ENCODE measurements around the gene ADAMTS18. TPM values are rescaled to one million over a fixed set of nuclear protein-coding genes. Genes with fewer than 3 reads are reported as not detected.

ADAMTS18 gene
- total RNA-seq, 1 experiment from 2014 or later: not detected

GRCh38 chr16:77327717-77328116, 107.1 kb downstream of the ADAMTS18 start:
- ChIA-PET POLR2A (ENCODE audit: low non-redundant PET) (no interaction called here), CTCF (no interaction called here)
- Histone ChIP-seq H3K4me3 (ENCODE audit: low read depth, low read length, poor library complexity, severe bottlenecking) (no peak overlapping the region), H3K27ac (ENCODE audit: low read depth, low read length, poor library complexity, severe bottlenecking) (no peak overlapping the region), H3K4me1 (ENCODE audit: insufficient read depth, low read length, poor library complexity, severe bottlenecking) (no peaks in the 10 kb centered on the region), H3K36me3 (ENCODE audit: insufficient read depth, low read length, poor library complexity, severe bottlenecking) (no peaks in the 10 kb centered on the region), H3K27me3 (replicated peaks; ENCODE audit: insufficient read depth, low read depth, low read length, poor library complexity) (peaks cover 25% of the 10 kb centered on the region), H3K9me3 (ENCODE audit: low read depth, low read length, poor library complexity, severe bottlenecking) (no peaks in the 10 kb centered on the region)
- no peak for TF ChIP-seq EZH2 (IDR thresholded peaks at IDR 0.05; ENCODE audit: borderline replicate concordance, low read depth, low read length, poor library complexity, severe bottlenecking)
- TF ChIP-seq CTCF (conservative IDR thresholded peaks at IDR 0.05; ENCODE audit: low read depth, low read length): no peak
- no peak for DNase-seq (ENCODE audit: low spot score)
- no TSS peak for BruUV-seq (replicated peaks)
- intact Hi-C loops (cut with micrococcal nuclease; ENCODE audit: unreplicated experiment): no loop called here

- POLR2A ChIA-PET (ENCODE audit: low non-redundant PET): no interaction called here
- no peak for DNase-seq (ENCODE audit: low spot score)
Observed at GRCh38 chr16:77324729-77325128, 110.1 kb downstream of the ADAMTS18 start.

DNA sequence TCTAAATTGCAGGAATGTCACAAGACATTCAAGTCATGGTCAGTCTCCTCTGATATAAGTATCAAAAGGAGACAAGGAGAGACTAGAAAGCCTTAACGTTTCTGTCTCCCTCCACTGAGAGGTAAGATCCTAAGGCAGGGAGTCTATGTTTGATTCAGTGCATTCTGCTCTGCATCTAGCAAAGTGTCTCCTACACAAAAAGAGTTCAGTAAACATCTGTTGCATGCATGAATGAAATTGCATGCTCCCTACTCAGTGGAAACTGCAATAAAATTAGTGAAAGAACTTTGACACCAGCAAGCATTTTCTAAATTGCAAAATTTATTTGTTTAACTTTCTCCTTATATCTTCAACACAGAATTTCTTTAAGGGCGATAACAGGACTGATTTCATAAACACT, 111.1 kb downstream of the ADAMTS18 start:
- ChIA-PET CTCF (no interaction called here), POLR2A (ENCODE audit: low non-redundant PET) (no interaction called here)
- BruUV-seq (replicated peaks): no TSS peak
- TF ChIP-seq EZH2 (IDR thresholded peaks at IDR 0.05; ENCODE audit: borderline replicate concordance, low read depth, low read length, poor library complexity, severe bottlenecking): no peak
- TF ChIP-seq CTCF (conservative IDR thresholded peaks at IDR 0.05; ENCODE audit: low read depth, low read length): no peak
- no peak for DNase-seq (ENCODE audit: low spot score)
- H3K9me3 ChIP-seq (ENCODE audit: low read depth, low read length, poor library complexity, severe bottlenecking): no peaks in the 10 kb centered on the region
- no peak overlapping the region for H3K27ac ChIP-seq (ENCODE audit: low read depth, low read length, poor library complexity, severe bottlenecking)
- no peak overlapping the region for H3K4me3 ChIP-seq (ENCODE audit: low read depth, low read length, poor library complexity, severe bottlenecking)
- H3K27me3 ChIP-seq (replicated peaks; ENCODE audit: insufficient read depth, low read depth, low read length, poor library complexity): peaks cover 30% of the 10 kb centered on the region
- intact Hi-C loops (cut with micrococcal nuclease; ENCODE audit: unreplicated experiment): no loop called here
- H3K4me1 ChIP-seq (ENCODE audit: insufficient read depth, low read length, poor library complexity, severe bottlenecking): no peaks in the 10 kb centered on the region
- H3K36me3 ChIP-seq (ENCODE audit: insufficient read depth, low read length, poor library complexity, severe bottlenecking): no peaks in the 10 kb centered on the region

More at GRCh38 chr16:77324729-77325128, 110.1 kb downstream of the ADAMTS18 start:
- intact Hi-C loops (cut with micrococcal nuclease; ENCODE audit: unreplicated experiment): no loop called here
- no peaks in the 10 kb centered on the region for H3K4me1 ChIP-seq (ENCODE audit: insufficient read depth, low read length, poor library complexity, severe bottlenecking)
- no peak overlapping the region for H3K27ac ChIP-seq (ENCODE audit: low read depth, low read length, poor library complexity, severe bottlenecking)
- CTCF ChIA-PET: no interaction called here
- no peaks in the 10 kb centered on the region for H3K36me3 ChIP-seq (ENCODE audit: insufficient read depth, low read length, poor library complexity, severe bottlenecking)
- BruUV-seq (replicated peaks): no TSS peak
- TF ChIP-seq CTCF (conservative IDR thresholded peaks at IDR 0.05; ENCODE audit: low read depth, low read length) (no peak), EZH2 (IDR thresholded peaks at IDR 0.05; ENCODE audit: borderline replicate concordance, low read depth, low read length, poor library complexity, severe bottlenecking) (no peak)
- peaks cover 30% of the 10 kb centered on the region for H3K27me3 ChIP-seq (replicated peaks; ENCODE audit: insufficient read depth, low read depth, low read length, poor library complexity)
- no peak overlapping the region for H3K4me3 ChIP-seq (ENCODE audit: low read depth, low read length, poor library complexity, severe bottlenecking)
- H3K9me3 ChIP-seq (ENCODE audit: low read depth, low read length, poor library complexity, severe bottlenecking): no peaks in the 10 kb centered on the region

Data from A673 (cell line).